ENCODE data around the gene C18orf32. TPM values are rescaled to one million over a fixed set of nuclear protein-coding genes. Genes with fewer than 3 reads are reported as not detected.

The C18orf32 gene
- polyA plus RNA-seq, 3 donors = 27.5 to 134 (median 115) TPM

GRCh38 chr18:49481907-49482306 is 5.1 kb downstream of the C18orf32 start:
- Mint-ChIP-seq H3K27ac (peak overlapping the region in 6 of 7 donors; percentile 6 to 68 (median 48)), H3K9me3 (no peaks in the 10 kb centered on the region), H3K27me3 (ENCODE audit: low read depth in 3 of 3) (peaks cover 0 to 2% (median 0%) of the 10 kb centered on the region in 3 donors), H3K4me3 (no peak overlapping the region), H3K4me1 (peaks cover 25% of the 10 kb centered on the region), H3K36me3 (peaks cover 46 to 53% of the 10 kb centered on the region in 2 donors)
- H3K4me1 ChIP-seq (ENCODE audit: control insufficient read depth in 1 of 2, insufficient read depth in 2 of 2, low read length in 2 of 2) = peaks cover 20 to 22% of the 10 kb centered on the region in 2 donors
- intact Hi-C loops (cut with micrococcal nuclease) = loop anchor here in 1 of 2 donors (10.0 kb wide), 1 partner anchor 893 kb away; the partner anchor contains the start of gene SKA1
- no peak for DNase-seq
- WGBS (ENCODE audit: insufficient coverage) = no CpG with 5 or more reads among the region's 3 CpGs
- H3K79me2 ChIP-seq (ENCODE audit: insufficient read depth, low read length) = peaks cover 37% of the 10 kb centered on the region
- H3K9ac ChIP-seq (ENCODE audit: insufficient read depth, low read length, poor library complexity, severe bottlenecking) = no peak overlapping the region
- no peak overlapping the region for H2AFZ ChIP-seq (ENCODE audit: insufficient read depth, low read depth, low read length, poor library complexity, severe bottlenecking)
- no peak overlapping the region for H3K4me2 ChIP-seq (replicated peaks; ENCODE audit: extremely low read depth, low read length, poor library complexity, severe bottlenecking)
- no peak overlapping the region for H3K4me3 ChIP-seq (replicated peaks in 1 of 3; ENCODE audit: low read depth in 2 of 3, low read length in 3 of 3)
- H3K27ac ChIP-seq (ENCODE audit: low read depth in 1 of 2, low read length in 2 of 2) = peak overlapping the region in 1 of 2 donors; percentile 32
- H3K36me3 ChIP-seq (replicated peaks in 1 of 2; ENCODE audit: control insufficient read depth in 1 of 2, insufficient read depth in 2 of 2, low read length in 2 of 2) = peaks cover 46 to 56% of the 10 kb centered on the region in 2 donors
- H4K20me1 ChIP-seq (ENCODE audit: insufficient read depth, low read length) = peaks cover 16% of the 10 kb centered on the region
- no peaks in the 10 kb centered on the region for H3K9me3 ChIP-seq (replicated peaks in 1 of 2; ENCODE audit: control insufficient read depth in 1 of 2, insufficient read depth in 1 of 2, low read length in 2 of 2)
- no peak for TF ChIP-seq CTCF (IDR thresholded peaks at IDR 0.05)
- H3K27me3 ChIP-seq (ENCODE audit: control insufficient read depth in 2 of 2, insufficient read depth in 2 of 2, low read length in 2 of 2) = no peaks in the 10 kb centered on the region

- Mint-ChIP-seq H3K4me1 (peaks cover 30% of the 10 kb centered on the region), H3K27me3 (ENCODE audit: low read depth in 3 of 3) (peaks cover 0 to 2% (median 0%) of the 10 kb centered on the region in 3 donors), H3K27ac (peak overlapping the region in 3 of 7 donors; percentile 26 to 66 (median 38)), H3K9me3 (no peaks in the 10 kb centered on the region), H3K36me3 (peaks cover 46 to 53% of the 10 kb centered on the region in 2 donors), H3K4me3 (no peak overlapping the region)
- WGBS (ENCODE audit: insufficient coverage) = 45% methylated on average over 2 of the region's 4 CpGs
- Histone ChIP-seq H3K4me1 (ENCODE audit: control insufficient read depth in 1 of 2, insufficient read depth in 2 of 2, low read length in 2 of 2) (peaks cover 22 to 26% of the 10 kb centered on the region in 2 donors), H4K20me1 (ENCODE audit: insufficient read depth, low read length) (peaks cover 16% of the 10 kb centered on the region), H3K79me2 (ENCODE audit: insufficient read depth, low read length) (peaks cover 31% of the 10 kb centered on the region), H3K27ac (ENCODE audit: low read depth in 1 of 2, low read length in 2 of 2) (peak overlapping the region in 1 of 2 donors; percentile 32), H3K9me3 (replicated peaks in 1 of 2; ENCODE audit: control insufficient read depth in 1 of 2, insufficient read depth in 1 of 2, low read length in 2 of 2) (no peaks in the 10 kb centered on the region), H2AFZ (ENCODE audit: insufficient read depth, low read depth, low read length, poor library complexity, severe bottlenecking) (no peak overlapping the region), H3K9ac (ENCODE audit: insufficient read depth, low read length, poor library complexity, severe bottlenecking) (no peak overlapping the region), H3K4me2 (replicated peaks; ENCODE audit: extremely low read depth, low read length, poor library complexity, severe bottlenecking) (no peak overlapping the region), H3K36me3 (replicated peaks in 1 of 2; ENCODE audit: control insufficient read depth in 1 of 2, insufficient read depth in 2 of 2, low read length in 2 of 2) (peaks cover 46 to 56% of the 10 kb centered on the region in 2 donors), H3K27me3 (ENCODE audit: control insufficient read depth in 2 of 2, insufficient read depth in 2 of 2, low read length in 2 of 2) (no peaks in the 10 kb centered on the region), H3K4me3 (replicated peaks in 1 of 3; ENCODE audit: low read depth in 2 of 3, low read length in 3 of 3) (no peak overlapping the region)
- peak in 1 of 3 donors; percentile 20 for DNase-seq
- intact Hi-C loops (cut with micrococcal nuclease) = loop anchor here in 1 of 2 donors (10.0 kb wide), 1 partner anchor 893 kb away; the partner anchor contains the start of gene SKA1
- no peak for TF ChIP-seq CTCF (IDR thresholded peaks at IDR 0.05)
These were observed 5.7 kb downstream of the C18orf32 start for GRCh38 chr18:49481317-49481716.
